Measurements from ENCODE around the gene PREX1. TPM values are rescaled to one million over a fixed set of nuclear protein-coding genes. Genes with fewer than 3 reads are reported as not detected.

Gene PREX1
- total and polyA plus RNA-seq, 2 experiments from 2014 or later: 2.4 to 10.3 TPM

GRCh38 chr20:48679599-48679998, 148.2 kb downstream of the PREX1 start:
- no peak overlapping the region for H3K4me3 Mint-ChIP-seq
- ATAC-seq: peak; percentile 59

GRCh38 chr20:48679011-48679410, 148.8 kb downstream of the PREX1 start:
- Mint-ChIP-seq H3K36me3 (ENCODE audit: low read depth) (no peaks in the 10 kb centered on the region; the same call in 2 of the 3 replicates), H3K27ac (no peak overlapping the region)
- ATAC-seq: no peak
- TF ChIP-seq POLR2AphosphoS5 (IDR thresholded peaks at IDR 0.05; ENCODE audit: low read depth) (no peak), JUNB (IDR thresholded peaks at IDR 0.05; ENCODE audit: unreplicated experiment) (no peak), EZH2phosphoT487 (IDR thresholded peaks at IDR 0.05; ENCODE audit: unreplicated experiment) (no peak), STAT1 (IDR thresholded peaks at IDR 0.05; ENCODE audit: unreplicated experiment) (no peak), ETS1 (IDR thresholded peaks at IDR 0.05) (no peak), NANOG (IDR thresholded peaks at IDR 0.05; ENCODE audit: borderline replicate concordance) (no peak), ZNF331 (CRISPR knock-in tag; IDR thresholded peaks at IDR 0.05; ENCODE audit: low read depth) (no peak), EZH2 (IDR thresholded peaks at IDR 0.05; ENCODE audit: low read depth, unreplicated experiment) (no peak), CTCF (conservative IDR thresholded peaks at IDR 0.05; ENCODE audit: low read depth in 2 of 2) (no peak), ZNF114 (CRISPR knock-in tag; IDR thresholded peaks at IDR 0.05) (no peak), CREB1 (CRISPR knock-in tag; IDR thresholded peaks at IDR 0.05; ENCODE audit: low read depth) (no peak), ZNF462 (CRISPR knock-in tag; IDR thresholded peaks at IDR 0.05) (no peak)

More at GRCh38 chr20:48679599-48679998, 148.2 kb downstream of the PREX1 start:
- Histone ChIP-seq H3K36me3 (ENCODE audit: insufficient read depth) (no peaks in the 10 kb centered on the region), H3K27me3 (ENCODE audit: insufficient read depth) (no peaks in the 10 kb centered on the region), H3K79me2 (replicated peaks; ENCODE audit: insufficient read depth) (no peaks in the 10 kb centered on the region), H3K4me3 (no peak overlapping the region), H3K27ac (ENCODE audit: low read depth) (no peak overlapping the region), H3K9me2 (ENCODE audit: insufficient read depth) (no peaks in the 10 kb centered on the region), H3K4me2 (no peak overlapping the region), H3K4me1 (ENCODE audit: insufficient read depth) (peaks cover 17% of the 10 kb centered on the region), H2AFZ (no peak overlapping the region), H4K20me1 (replicated peaks; ENCODE audit: insufficient read depth) (no peaks in the 10 kb centered on the region), H3F3A (replicated peaks; ENCODE audit: low read depth) (no peaks in the 10 kb centered on the region)
- no peak for TF ChIP-seq EZH2phosphoT487 (IDR thresholded peaks at IDR 0.05; ENCODE audit: unreplicated experiment)
- Mint-ChIP-seq H3K36me3 (ENCODE audit: low read depth) (no peaks in the 10 kb centered on the region; the same call in 2 of the 3 replicates), H3K27ac (no peak overlapping the region; the same call in 1 of the 2 replicates), H3K9me3 (no peaks in the 10 kb centered on the region; the same call in 2 of the 3 replicates), H3K4me1 (peaks cover 13% of the 10 kb centered on the region), H3K27me3 (ENCODE audit: insufficient read depth, low read depth, poor library complexity) (no peaks in the 10 kb centered on the region)
- peak; percentile 82 for DNase-seq (ENCODE audit: low spot score)

More at GRCh38 chr20:48679011-48679410, 148.8 kb downstream of the PREX1 start:
- Histone ChIP-seq H3K4me3 (no peak overlapping the region), H3K9me2 (ENCODE audit: insufficient read depth) (no peaks in the 10 kb centered on the region), H3K79me2 (replicated peaks; ENCODE audit: insufficient read depth) (no peaks in the 10 kb centered on the region), H3K4me1 (ENCODE audit: insufficient read depth) (peaks cover 17% of the 10 kb centered on the region), H3K4me2 (no peak overlapping the region), H3K27ac (ENCODE audit: low read depth) (no peak overlapping the region), H3K36me3 (ENCODE audit: insufficient read depth) (no peaks in the 10 kb centered on the region), H3F3A (replicated peaks; ENCODE audit: low read depth) (no peaks in the 10 kb centered on the region), H2AFZ (no peak overlapping the region), H4K20me1 (replicated peaks; ENCODE audit: insufficient read depth) (no peaks in the 10 kb centered on the region), H3K27me3 (ENCODE audit: insufficient read depth) (no peaks in the 10 kb centered on the region)
- no peaks in the 10 kb centered on the region for H3K27me3 Mint-ChIP-seq (ENCODE audit: insufficient read depth, low read depth, poor library complexity)
- H3K9me3 Mint-ChIP-seq: no peaks in the 10 kb centered on the region; the same call in 2 of the 3 replicates
- no peak overlapping the region for H3K4me3 Mint-ChIP-seq
- DNase-seq (ENCODE audit: low spot score): no peak
- peaks cover 13% of the 10 kb centered on the region for H3K4me1 Mint-ChIP-seq
